B cell (primary cell): ENCODE results near the gene NOS1.

Experiments used
- EZH2 ChIP-seq: IDR thresholded peaks from 2 replicates; pipeline ENCODE4 v1.6.1; 2012; ENCODE audit warnings: borderline replicate concordance, low read depth, mild to moderate bottlenecking, moderate library complexity, low read length; ENCODE audit not compliant: insufficient read depth, poor library complexity, severe bottlenecking
- TF ChIP-seq, protein P1 (sequence below): fragments of 200-600 bp; IDR thresholded peaks from one replicate; pipeline ENCODE4 v1.8.0; 2022; ENCODE audit warnings: antibody characterized with exemption, mild to moderate bottlenecking

DNA sequence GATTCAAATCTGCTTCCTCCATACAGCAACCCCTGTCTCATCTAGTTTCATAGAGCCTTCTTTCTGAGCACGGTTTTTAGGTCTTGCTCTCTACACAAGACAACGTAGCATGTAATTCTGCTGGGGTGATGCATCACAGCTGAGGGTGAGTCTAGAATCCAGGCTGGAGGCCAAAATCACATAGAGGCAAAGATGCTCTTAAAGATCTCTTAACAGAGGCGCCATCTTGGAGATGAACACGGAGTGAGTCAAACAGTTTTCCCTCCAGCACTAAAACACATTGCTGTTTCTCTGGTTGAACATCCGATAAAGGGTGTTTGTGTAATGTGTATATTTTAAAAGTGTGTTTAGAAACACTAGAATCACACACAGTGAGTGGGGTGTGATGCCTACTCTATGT is 78.9 kb downstream of the NOS1 start:
- TF ChIP-seq, protein P1, sequence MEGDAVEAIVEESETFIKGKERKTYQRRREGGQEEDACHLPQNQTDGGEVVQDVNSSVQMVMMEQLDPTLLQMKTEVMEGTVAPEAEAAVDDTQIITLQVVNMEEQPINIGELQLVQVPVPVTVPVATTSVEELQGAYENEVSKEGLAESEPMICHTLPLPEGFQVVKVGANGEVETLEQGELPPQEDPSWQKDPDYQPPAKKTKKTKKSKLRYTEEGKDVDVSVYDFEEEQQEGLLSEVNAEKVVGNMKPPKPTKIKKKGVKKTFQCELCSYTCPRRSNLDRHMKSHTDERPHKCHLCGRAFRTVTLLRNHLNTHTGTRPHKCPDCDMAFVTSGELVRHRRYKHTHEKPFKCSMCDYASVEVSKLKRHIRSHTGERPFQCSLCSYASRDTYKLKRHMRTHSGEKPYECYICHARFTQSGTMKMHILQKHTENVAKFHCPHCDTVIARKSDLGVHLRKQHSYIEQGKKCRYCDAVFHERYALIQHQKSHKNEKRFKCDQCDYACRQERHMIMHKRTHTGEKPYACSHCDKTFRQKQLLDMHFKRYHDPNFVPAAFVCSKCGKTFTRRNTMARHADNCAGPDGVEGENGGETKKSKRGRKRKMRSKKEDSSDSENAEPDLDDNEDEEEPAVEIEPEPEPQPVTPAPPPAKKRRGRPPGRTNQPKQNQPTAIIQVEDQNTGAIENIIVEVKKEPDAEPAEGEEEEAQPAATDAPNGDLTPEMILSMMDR: no peak
- no peak for TF ChIP-seq EZH2
